GM23248 (cell line): ENCODE results near the gene CD58. TPM values are rescaled to one million over a fixed set of nuclear protein-coding genes. Genes with fewer than 3 reads are reported as not detected.

ENCODE experiments used
- DNase-seq: peaks from one replicate; pipeline ENCODE4 v3.0.0-alpha.2; 2015
- H2AFZ ChIP-seq: fragments of 200-600 bp; sonication (generic); 2 replicates; pipeline ENCODE4 v1.6.1; 2016; ENCODE audit warnings: antibody characterized with exemption
- H3F3A ChIP-seq: fragments of 200-600 bp; sonication (generic); 2 replicates; pipeline ENCODE4 v1.6.1; 2016; ENCODE audit warnings: mild to moderate bottlenecking, antibody characterized with exemption, mixed run types; ENCODE audit not compliant: insufficient read depth
- H3K27ac ChIP-seq: fragments of 200-600 bp; sonication (generic); 2 replicates; pipeline ENCODE4 v1.5.1; 2016; ENCODE audit warnings: mild to moderate bottlenecking
- H3K27me3 ChIP-seq: fragments of 200-600 bp; sonication (generic); replicated peaks from 2 replicates; pipeline ENCODE4 v1.6.1; 2016; ENCODE audit warnings: mild to moderate bottlenecking; ENCODE audit not compliant: insufficient read depth
- H3K36me3 ChIP-seq: fragments of 200-600 bp; sonication (generic); 2 replicates; pipeline ENCODE4 v1.6.1; 2016; ENCODE audit warnings: low read depth, mild to moderate bottlenecking
- H3K4me1 ChIP-seq: fragments of 200-600 bp; sonication (generic); 2 replicates; pipeline ENCODE4 v1.6.1; 2016; ENCODE audit warnings: mild to moderate bottlenecking; ENCODE audit not compliant: insufficient read depth
- H3K4me2 ChIP-seq: fragments of 200-600 bp; sonication (generic); one replicate; pipeline ENCODE4 v1.6.1; 2016; ENCODE audit warnings: mild to moderate bottlenecking; ENCODE audit not compliant: unreplicated experiment
- H3K4me3 ChIP-seq: fragments of 200-600 bp; sonication (generic); 2 replicates; pipeline ENCODE4 v1.5.1; 2016; ENCODE audit warnings: mild to moderate bottlenecking
- H3K79me2 ChIP-seq: fragments of 200-600 bp; sonication (generic); 2 replicates; pipeline ENCODE4 v1.6.1; 2016; ENCODE audit warnings: mild to moderate bottlenecking; ENCODE audit not compliant: insufficient read depth
- H3K9ac ChIP-seq: fragments of 200-600 bp; sonication (generic); 2 replicates; pipeline ENCODE4 v1.6.1; 2016; ENCODE audit warnings: mild to moderate bottlenecking
- H3K9me2 ChIP-seq: fragments of 200-600 bp; sonication (generic); 2 replicates; pipeline ENCODE4 v1.6.1; 2016; ENCODE audit warnings: mixed run types, mild to moderate bottlenecking, moderate library complexity; ENCODE audit not compliant: insufficient read depth
- H3K9me3 ChIP-seq: fragments of 200-600 bp; sonication (generic); one replicate; pipeline ENCODE4 v1.6.1; 2017; ENCODE audit warnings: low read depth
- H4K20me1 ChIP-seq: fragments of 200-600 bp; sonication (generic); 2 replicates; pipeline ENCODE4 v1.6.0; 2016; ENCODE audit not compliant: insufficient read depth
- EZH2 ChIP-seq: fragments of 200-600 bp; sonication (generic); IDR thresholded peaks from 2 replicates; pipeline ENCODE4 v1.6.1; 2018; ENCODE audit warnings: antibody characterized with exemption, mild to moderate bottlenecking; ENCODE audit not compliant: insufficient read depth, poor library complexity, severe bottlenecking
- EZH2phosphoT487 ChIP-seq: fragments of 200-600 bp; sonication (generic); IDR thresholded peaks from 2 replicates; pipeline ENCODE4 v1.6.1; 2018; ENCODE audit warnings: antibody characterized with exemption, moderate library complexity, mild to moderate bottlenecking, low read depth; ENCODE audit not compliant: insufficient read depth
- WGBS, 2 experiments: methylation state at CpG; one replicate each; pipeline ENCODE4 v1.1.6; 2015 to 2017; ENCODE audit warnings: low lambda C conversion rate in 2 of 2, low coverage in 1 of 2; ENCODE audit errors: missing lambda C conversion rate in 2 of 2; 5-methylcytosine and 5-hydroxymethylcytosine counted together
- in situ Hi-C: fragments of 300-500 bp; cut with MboI; formaldehyde crosslinking; loops from 2 replicates; pipeline ENCODE4 v1.15.0; 2020
- polyA plus RNA-seq: library from polyadenylated mRNA; unstranded; fragments of >200 nt; fragmentation: Nextera tagmentation; extraction: Ambion mirVana; gene quantifications from 2 replicates; pipeline ENCODE4 v1.2.1, GENCODE V29; 2016
- total RNA-seq: library from RNA; depleted of rRNA; stranded (reverse); fragments of >200 nt; shearing (Covaris generic); gene quantifications from 2 replicates; pipeline ENCODE4 v1.2.3, GENCODE V29; 2014

Gene CD58
- total and polyA plus RNA-seq, 2 experiments from 2014 or later, result 14.1 to 30.0 TPM

DNA sequence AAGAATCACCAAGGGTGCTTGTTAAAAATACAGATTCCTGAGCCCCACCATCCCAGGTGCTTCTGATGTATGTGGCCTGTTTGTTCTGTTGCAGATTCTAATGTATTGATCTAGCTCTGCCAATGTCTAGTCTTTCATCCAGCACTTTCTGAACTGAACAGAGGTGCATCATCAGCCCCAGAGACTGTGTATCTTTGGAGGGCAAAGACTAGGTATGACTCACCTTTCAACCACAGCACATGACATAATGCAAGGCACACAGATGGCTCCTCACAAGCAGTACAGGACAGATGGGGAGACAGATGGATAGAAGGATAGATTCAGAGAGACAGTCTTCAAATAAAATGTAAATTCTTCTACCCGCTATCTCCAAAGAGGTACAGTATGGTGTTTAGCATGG lies 32.3 kb downstream of the CD58 start:
- Histone ChIP-seq H3F3A (peaks cover 17% of the 10 kb centered on the region), H3K4me3 (no peak overlapping the region), H3K79me2 (no peaks in the 10 kb centered on the region), H3K9me3 (no peaks in the 10 kb centered on the region), H2AFZ (no peak overlapping the region), H3K27ac (no peak overlapping the region), H3K9me2 (no peaks in the 10 kb centered on the region), H4K20me1 (no peaks in the 10 kb centered on the region), H3K4me1 (0 out of 2 replicates have a peak, but pooled peaks cover 21% of the 10 kb centered on the region), H3K36me3 (no peaks in the 10 kb centered on the region), H3K4me2 (no peak overlapping the region), H3K27me3 (no peaks in the 10 kb centered on the region), H3K9ac (no peak overlapping the region)
- TF ChIP-seq EZH2 (no peak), EZH2phosphoT487 (no peak)
- in situ Hi-C loops, result no loop called here
- 91 to 97% methylated on average over 1 of the region's 1 CpG for WGBS, 2 experiments
- DNase-seq, result peak; percentile 73

DNA sequence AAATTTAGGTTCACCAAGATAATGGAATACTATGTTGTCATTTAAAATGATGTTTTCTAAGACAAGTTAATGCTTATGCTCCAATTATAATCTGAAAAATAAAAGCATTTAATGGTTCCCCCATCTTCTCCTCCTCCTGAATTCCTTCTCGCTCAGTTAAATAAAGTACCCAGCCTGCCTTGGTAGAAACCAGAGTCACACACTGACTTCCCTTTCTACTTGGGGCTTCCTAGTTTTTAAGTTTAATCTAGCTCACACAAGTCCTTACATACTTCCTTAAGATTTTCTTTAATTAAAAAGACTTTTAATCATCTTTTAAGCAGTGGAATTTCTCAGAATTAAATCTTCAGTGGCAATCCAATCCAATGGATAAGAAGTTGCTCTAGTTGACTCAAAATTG lies 32.9 kb downstream of the CD58 start:
- in situ Hi-C loops, result no loop called here
- no peak for DNase-seq
- H3K4me3 ChIP-seq, result no peak overlapping the region
- 93 to 100% methylated on average over 1 of the region's 1 CpG for WGBS, 2 experiments
- H3K9me2 ChIP-seq, result no peaks in the 10 kb centered on the region
- H2AFZ ChIP-seq, result no peak overlapping the region
- no peaks in the 10 kb centered on the region for H3K36me3 ChIP-seq
- no peaks in the 10 kb centered on the region for H3K79me2 ChIP-seq
- H3K9ac ChIP-seq, result no peak overlapping the region
- H3K9me3 ChIP-seq, result no peaks in the 10 kb centered on the region
- no peak overlapping the region for H3K4me2 ChIP-seq
- H3K27me3 ChIP-seq, result no peaks in the 10 kb centered on the region
- H3K27ac ChIP-seq, result no peak overlapping the region
- H3K4me1 ChIP-seq, result 0 out of 2 replicates have a peak, but pooled peaks cover 21% of the 10 kb centered on the region
- H4K20me1 ChIP-seq, result no peaks in the 10 kb centered on the region
- peaks cover 17% of the 10 kb centered on the region for H3F3A ChIP-seq
- TF ChIP-seq EZH2phosphoT487, result no peak
- TF ChIP-seq EZH2, result no peak

DNA sequence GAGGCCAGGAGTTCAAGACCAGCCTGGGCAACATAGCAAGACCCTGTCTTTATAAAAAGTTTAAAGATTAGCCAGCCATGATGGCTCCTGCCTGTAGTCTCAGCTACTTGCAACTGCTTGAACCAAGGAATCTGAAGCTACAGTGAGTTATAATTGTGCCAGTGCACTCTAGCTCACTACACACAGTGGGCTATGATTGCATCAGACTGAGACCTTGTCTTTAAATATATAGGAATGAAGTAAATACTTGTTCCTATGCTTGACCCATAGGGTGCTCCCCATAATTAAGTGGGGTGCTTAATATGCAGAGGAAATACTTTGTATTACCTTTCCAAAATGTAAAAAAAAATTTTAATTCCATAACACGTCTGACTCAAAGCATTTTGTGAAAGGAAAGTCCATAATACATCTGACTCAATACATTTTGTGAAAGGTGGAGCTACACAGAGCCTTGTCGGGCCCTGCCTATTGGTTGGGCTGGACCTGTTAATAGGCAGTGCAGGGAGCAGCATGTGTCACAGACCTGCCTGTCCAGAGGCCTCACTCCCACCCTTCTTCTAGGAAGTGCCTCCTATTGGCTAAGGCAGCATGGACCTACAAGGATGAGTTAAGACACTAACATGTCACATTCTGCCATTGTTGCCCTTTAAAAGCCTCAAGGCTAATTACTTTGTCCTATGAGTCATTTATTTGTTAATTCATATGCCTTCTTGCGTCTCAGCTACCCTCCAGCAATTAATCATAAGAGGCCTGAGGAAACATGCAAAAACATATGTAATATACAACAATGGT lies 33.6 kb downstream of the CD58 start:
- no peak overlapping the region for H3K4me3 ChIP-seq
- H4K20me1 ChIP-seq, result no peaks in the 10 kb centered on the region
- no peaks in the 10 kb centered on the region for H3K27me3 ChIP-seq
- 0 out of 2 replicates have a peak, but pooled peaks cover 21% of the 10 kb centered on the region for H3K4me1 ChIP-seq
- H3K27ac ChIP-seq, result no peak overlapping the region
- H3K9me3 ChIP-seq, result no peaks in the 10 kb centered on the region
- in situ Hi-C loops, result no loop called here
- no peaks in the 10 kb centered on the region for H3K79me2 ChIP-seq
- DNase-seq, result peak; percentile 54
- TF ChIP-seq EZH2 (no peak), EZH2phosphoT487 (no peak)
- H3K36me3 ChIP-seq, result no peaks in the 10 kb centered on the region
- no peak overlapping the region for H2AFZ ChIP-seq
- H3K4me2 ChIP-seq, result no peak overlapping the region
- H3K9ac ChIP-seq, result no peak overlapping the region
- H3K9me2 ChIP-seq, result no peaks in the 10 kb centered on the region
- H3F3A ChIP-seq, result peaks cover 17% of the 10 kb centered on the region
- 59 to 60% methylated on average over 3 of the region's 3 CpGs for WGBS, 2 experiments

DNA sequence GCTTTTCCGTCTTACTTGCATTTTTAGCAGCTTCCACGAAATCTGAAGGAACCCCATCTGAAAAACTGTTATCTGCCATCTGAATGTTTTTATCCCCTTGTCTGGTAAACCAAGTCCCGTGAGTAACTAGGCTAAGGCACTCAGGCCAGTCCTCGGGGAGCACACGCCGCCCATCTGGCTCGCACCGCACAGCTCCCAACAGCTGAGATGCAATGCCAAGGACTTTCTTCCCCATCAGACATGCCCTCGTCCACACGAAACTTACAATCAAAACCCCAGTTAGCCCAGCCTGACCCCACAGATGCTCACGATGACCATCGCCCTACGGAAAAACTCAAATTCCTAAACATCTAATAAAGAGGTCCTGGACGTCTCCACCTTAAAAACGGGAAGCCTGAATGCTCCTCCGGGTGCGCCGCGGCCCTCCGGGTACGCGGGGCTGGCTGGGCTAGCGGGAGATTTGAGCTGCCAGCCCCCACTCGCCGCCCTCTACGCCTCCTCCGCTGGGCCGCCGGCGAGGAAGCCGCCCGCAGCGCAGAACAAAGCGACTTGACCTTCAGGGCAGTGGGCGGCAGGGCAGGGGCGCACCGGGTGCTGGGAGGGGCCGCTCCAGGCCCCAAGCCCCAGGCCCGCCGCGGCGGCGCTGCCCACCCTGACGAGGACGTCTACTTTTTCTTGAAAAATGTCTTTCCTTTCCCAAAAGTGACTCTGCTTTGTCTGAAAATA lies 36.6 kb downstream of the CD58 start:
- Histone ChIP-seq H3K4me3 (no peak overlapping the region), H3K9me2 (no peaks in the 10 kb centered on the region), H2AFZ (no peak overlapping the region), H3K9ac (no peak overlapping the region), H3K4me2 (no peak overlapping the region), H3K4me1 (peaks cover 21% of the 10 kb centered on the region), H3K79me2 (no peaks in the 10 kb centered on the region), H3K27me3 (no peaks in the 10 kb centered on the region), H4K20me1 (no peaks in the 10 kb centered on the region), H3K27ac (no peak overlapping the region), H3F3A (peaks cover 17% of the 10 kb centered on the region), H3K9me3 (no peaks in the 10 kb centered on the region), H3K36me3 (no peaks in the 10 kb centered on the region)
- 85 to 86% methylated on average over 43 to 45 of the region's 45 CpGs for WGBS, 2 experiments
- DNase-seq, result no peak
- in situ Hi-C loops, result no loop called here
- TF ChIP-seq EZH2phosphoT487 (no peak), EZH2 (no peak)
